Stimulated activated CD8-positive, alpha-beta memory T cell treated with anti-CD3 and anti-CD28 coated beads, Interleukin-7, amount 100 ng/mL, for 1 hour (primary cell): ENCODE results near the gene ACACA.

Experiments used
- DNase-seq, 2 donors: peaks; one replicate each; pipeline ENCODE4 v3.0.0-alpha.2; 2020; ENCODE audit warnings: low read depth in 2 of 2

ACACA gene

DNA sequence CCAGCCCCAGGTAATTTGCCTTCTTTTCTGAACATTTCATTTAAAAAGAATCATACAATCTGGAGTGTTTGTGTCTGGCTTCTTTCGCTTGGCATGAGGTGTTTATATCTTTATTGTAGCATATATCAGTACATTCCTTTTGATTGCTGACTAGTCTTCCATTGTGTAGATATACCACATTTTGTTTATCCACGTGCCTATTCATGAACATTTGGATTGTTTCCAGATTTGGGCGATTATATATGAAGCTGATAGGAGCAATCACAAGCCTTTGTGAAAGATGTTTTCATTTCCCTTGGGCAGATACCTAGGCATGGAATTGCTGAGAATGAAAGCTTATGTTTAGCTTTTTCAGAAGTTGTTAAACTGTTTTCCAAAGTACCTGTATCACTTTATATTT, 337.5 kb downstream of the ACACA start:
- no peak for DNase-seq

DNA sequence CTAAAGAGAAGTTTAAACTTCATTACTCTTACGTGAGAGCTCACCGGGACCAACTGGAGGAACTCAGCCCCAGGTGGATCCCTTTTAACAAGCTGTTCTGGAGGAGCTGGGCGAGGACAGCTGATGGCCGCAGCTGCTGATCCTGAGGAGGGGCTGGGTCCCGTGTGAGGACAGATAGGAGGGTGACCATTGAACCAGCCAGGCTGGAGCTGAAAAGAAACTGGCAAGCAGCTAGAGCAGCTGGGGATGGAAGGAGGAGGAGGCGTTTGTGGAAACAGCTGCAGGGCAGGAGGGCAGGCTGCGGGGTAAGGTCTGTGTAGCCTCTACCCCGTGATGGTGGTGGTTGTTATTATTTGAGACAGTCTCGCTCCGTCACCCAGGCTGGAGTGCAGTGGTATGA, 338.4 kb downstream of the ACACA start:
- DNase-seq, result no peak

DNA sequence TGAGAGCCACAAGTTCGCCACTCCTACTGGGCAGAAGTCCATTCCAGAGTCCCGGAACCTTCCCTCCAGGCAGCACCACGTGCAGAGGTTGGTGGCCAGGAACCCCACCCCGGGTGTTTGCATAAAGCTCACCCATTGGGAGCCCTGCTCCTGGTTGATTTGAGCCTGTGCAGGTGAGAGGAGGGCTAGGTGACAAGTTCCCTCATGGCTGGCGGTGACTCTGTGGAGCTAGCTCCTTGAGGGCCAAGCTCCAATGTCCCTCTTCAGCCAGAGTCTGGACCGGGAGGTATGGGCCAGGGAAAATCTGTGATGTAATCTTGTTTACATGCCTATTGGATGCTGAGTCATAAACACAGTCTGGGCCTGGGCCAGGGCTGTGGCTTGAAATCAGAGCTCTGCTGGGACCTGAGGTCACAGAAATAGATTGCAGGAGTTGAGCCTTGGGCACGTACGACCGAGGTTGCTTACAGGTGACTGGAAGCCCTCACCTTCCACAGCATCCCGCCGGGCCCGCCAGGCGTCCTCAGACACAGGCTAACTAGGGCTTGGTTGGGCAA, 339.0 kb downstream of the ACACA start:
- no peak for DNase-seq

DNA sequence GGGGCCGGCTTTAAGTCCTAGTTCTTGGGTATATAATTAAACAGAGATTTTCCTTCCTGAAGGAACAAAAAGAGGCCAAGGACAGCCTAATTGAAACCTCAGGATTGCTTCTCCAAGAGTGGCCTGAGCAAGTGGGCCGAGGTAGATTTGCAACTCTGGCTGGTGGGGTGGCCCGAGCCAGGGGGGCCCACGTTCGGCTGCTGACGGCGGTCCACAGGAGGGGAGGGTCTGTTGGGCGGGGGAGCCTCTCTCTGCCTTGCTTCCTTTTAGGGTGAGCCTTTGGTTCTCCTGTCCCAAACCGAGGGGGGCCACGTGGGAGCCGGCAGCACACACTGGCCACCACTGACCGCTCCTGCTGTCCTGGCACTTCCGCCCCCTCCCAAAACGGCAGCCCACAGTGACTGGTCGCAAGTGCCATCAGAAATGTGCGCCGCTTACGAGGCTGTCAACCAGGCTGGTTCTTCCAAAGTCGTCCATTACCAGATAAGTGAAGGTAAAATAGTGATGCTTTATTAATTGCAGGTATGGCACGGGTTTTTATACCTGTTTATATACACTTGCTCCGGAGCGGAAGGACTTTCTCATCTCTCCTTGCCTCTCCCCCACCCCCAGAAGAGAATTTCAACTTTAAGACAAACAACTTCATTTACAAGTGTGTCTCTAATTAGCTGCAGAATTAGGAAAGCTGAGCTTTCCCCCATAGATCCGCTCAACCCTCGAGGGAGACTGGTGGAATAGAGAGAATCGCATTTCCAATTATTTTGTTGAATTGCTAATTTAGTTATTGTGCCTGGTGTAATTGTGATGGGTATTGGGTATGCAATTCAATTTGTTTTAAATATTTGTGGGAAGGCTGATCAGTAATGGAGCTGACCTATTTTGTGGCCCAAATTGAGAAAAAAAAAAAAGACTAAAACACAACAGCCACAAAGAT, 340.0 kb downstream of the ACACA start:
- DNase-seq, result no peak

DNA sequence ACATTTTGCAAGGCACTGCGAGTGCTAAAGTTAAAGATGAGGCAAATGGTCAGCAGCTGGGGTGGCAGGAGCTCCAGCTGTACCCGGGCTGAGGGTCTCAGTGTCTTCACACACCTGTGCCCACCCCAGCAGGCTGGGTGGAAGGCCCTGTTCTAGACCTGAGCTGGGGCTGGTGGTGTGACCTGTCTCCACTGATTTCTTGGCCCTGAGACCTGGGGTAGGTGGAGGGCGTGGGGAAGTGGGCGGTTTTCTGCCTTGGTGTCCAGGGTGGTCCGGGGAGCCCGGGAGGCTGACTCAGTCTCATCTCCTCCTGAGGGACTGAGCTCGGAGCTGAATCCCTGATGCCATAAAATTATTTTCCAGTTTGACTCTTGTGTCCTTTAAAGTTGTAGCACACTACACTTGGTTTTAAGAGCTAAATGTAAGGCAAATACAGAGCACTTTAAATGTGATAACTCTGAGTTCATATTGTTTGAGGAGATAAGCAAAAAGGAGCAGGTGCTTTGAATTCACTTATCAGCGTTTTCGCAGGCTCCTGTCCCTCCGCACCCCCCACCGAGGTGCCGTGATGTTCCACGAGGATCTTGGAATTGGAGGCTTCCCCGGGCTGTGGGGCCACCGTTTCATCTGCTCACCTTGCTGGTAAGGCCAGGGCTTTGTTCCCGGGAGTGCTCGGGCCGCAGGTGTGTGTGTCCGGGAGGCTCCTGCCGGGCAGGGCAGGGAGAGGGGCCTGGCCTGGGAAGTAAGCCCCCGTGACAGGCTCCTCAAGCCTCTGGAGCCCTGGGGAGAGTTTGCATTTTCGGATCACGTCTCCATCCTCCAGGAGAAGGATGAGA, 340.9 kb downstream of the ACACA start:
- DNase-seq, result no peak

DNA sequence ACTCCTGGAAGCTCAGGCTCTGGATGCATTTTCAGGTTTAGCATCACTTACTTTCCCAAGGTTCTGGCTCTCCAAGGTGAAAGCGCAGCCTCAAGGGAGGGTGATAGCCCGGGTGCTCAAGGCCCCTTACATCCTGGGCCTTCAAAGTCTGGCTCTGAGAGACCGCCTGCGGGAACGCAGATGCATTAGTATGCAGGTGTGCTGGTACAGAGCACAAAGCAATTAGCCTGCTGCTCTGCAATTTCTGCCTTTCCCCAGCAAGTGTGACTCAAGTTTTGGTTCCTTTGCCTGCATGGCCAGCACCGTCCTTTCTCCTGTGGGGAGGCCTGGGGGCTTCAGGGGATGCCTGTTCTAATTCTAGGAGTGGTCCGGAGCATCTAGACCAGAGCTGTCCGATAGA, 341.7 kb downstream of the ACACA start:
- DNase-seq, result no peak

DNA sequence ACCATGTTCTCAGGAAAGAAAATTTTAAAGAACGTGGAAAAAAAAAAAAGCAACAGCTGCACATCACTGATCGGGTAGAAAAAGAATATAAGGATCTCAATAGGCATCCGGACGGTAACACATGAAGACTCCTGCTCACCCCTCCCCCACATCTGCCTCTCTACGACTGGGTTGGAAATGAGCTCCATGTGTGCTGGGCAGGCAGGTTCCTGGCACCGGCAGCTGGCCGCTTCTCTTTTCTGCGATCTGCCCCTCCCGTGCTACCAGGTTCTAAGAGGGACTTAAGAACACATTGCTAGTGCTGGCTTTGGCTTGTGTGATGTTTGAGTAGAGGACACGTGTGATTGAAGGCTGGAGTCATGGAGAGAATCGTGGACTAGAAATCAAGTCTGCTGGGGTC, 342.4 kb downstream of the ACACA start:
- no peak for DNase-seq

DNA sequence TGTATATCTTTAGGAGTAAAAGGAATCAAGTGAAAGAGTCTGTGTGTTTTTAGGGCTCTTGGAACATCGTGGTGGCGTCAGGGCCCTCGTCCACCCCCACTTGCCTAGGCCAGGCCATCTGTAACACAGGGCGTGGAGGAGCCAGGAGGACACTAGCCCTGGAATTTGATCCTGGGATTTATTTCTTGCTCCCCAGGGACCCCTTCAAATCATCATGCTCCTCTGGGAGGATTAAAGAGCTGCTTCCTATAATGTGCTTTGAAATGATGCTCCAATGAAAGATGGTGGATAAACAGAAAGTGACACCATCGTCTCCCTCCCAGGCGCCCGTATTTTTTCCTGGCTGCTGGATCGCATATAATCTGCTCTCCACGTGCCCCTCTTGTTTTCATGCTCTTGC, 344.6 kb downstream of the ACACA start:
- no peak for DNase-seq

DNA sequence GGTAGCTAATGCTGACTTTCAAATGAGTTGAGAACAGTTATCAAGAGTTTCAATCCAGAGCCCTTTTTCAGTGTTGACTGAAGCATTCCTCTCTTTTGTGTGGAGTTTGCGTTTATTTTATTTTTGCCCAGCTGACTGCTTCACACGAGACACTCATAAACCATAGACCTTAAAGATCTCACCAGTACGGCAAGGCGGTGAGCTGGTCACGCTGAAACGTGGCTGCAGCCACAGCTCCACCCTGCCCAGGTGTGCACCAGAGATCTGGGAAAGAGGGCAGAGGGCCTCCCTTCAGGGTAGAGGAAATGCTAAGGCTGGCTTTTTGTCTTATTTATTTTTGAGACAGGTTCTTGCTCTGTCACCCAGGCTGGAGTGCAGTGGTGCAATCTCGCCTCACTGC, 345.7 kb downstream of the ACACA start:
- DNase-seq, result no peak

DNA sequence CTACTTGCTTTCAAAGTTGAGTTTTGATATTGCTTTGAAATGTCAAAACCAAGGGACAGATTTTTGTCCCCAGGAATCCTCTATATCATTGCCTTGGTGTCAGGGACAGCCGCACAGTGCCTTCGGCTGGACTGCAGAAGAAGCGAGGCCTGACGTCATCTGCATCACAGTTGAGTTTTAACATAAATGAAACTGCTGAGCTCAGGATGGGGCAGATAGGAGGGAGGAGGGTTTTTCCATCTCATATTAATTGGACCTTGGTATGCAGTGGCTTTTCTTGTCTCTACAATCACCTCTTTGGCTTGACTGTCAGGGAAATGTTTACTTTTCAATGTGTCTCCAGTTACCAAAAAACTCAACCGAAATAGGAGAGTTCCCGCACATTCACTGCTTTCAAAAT, 346.5 kb downstream of the ACACA start:
- DNase-seq, result no peak

DNA sequence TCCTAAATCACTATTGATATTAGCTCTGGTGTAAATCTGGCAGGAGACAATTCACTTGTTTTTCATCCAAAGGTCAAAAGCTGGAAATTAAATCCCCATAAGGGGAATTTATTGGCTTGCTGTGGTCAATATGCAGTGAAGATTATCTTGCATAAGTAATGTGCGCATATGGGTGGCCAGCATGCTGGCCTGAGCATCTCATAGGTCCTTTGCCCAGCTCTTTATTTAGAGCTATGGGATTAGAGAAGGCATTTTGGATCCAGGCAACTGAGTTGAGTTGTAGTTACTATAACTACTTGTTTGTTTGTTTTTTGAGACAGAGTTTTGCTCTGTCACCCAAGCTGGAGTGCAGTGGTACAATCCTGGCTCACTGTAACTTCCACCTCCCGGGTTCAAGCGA, 347.1 kb downstream of the ACACA start:
- DNase-seq, result no peak

DNA sequence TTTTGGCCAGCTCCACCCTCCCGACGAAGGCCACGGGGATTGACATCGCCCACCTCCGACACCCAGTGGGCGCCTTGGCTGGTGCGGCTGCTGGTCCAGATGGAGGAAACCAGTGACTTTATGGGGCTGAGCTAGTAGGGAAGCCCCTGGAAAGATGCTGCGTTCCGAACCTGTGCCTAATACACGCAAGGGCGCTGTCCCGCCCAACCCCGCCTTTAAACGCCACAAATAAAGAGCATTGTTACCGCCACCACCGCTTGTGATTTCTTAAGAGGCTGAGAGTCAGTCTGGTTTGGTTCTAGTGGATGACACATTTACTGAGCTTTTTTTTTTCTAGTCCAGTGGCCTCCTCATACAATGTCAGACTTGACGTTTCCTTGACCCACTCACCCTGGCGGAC, 350.0 kb downstream of the ACACA start:
- DNase-seq, result no peak

DNA sequence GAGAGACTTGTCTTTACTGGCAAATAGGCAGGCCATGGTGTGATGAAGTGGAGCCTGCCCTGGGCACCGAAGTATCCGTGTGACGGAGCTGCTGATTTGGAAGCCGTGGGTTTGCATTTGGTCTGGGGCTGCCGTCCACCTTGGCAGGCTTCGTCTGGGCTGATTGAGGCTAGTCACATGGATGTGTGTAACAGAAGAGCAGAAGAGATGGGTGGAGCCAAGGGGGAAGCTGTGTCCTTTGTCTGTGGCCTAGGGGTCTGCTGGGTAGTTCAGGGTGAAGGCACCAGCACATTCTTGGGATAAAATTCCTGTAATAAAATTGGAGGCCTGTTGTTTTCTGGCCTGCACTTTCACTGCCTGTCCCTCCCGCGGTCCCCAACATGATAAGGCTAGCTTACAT, 351.7 kb downstream of the ACACA start:
- DNase-seq, result no peak

DNA sequence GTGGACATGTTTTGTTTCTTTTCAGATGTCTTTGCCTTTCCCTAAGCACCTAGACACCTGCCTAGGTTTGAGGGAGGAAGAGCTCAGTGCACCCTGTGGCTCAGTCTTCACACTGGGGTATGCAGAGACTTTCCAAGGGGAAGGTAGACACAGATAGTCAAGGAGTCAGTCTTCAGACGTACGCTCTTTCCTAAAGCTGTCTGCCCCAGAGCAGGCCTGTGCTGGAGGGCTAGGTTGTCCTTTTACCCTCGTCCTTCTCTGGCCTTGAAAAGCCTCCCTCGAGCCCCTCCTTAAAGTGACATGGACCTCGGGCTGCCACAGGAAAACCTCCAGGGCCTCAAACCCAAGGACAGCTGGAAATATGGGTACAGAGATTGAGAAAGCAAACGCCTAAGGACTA, 354.2 kb downstream of the ACACA start:
- no peak for DNase-seq

DNA sequence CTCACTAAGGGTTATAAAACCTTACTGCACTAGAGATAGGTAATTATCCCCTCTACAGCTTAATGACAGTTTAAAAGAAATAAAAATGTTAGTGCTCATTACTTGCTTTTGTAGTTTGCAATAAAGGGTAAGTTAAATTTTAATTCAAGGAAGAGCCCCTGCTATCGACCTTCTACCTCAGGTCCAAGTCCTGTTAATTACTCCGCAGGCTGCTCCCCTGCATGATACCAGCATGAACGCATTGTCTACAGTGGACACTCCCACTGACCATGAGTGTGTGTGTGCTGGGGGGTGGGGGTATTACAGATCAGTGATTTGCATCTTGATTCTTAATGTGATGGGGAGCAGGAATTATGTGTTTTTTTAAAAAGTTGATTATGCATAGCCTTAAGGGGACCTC, 354.8 kb downstream of the ACACA start:
- no peak for DNase-seq

DNA sequence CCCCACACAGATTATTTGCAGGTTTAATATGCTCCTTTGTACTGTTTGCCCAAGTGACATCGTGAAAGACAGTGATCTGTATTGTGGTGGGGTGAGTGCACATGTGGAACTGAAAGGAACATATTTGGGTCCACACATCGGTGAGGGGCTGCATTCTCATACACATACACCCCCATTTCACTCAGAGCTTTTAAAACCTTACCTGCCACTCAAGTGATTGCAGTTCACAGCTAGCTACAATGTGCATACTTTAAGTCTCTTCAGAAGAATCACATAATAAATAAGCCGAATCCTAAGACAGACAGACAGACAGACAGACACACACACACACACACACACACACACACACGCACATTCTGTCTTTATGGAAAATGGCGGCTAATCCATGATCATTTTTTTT, 355.3 kb downstream of the ACACA start:
- no peak for DNase-seq

DNA sequence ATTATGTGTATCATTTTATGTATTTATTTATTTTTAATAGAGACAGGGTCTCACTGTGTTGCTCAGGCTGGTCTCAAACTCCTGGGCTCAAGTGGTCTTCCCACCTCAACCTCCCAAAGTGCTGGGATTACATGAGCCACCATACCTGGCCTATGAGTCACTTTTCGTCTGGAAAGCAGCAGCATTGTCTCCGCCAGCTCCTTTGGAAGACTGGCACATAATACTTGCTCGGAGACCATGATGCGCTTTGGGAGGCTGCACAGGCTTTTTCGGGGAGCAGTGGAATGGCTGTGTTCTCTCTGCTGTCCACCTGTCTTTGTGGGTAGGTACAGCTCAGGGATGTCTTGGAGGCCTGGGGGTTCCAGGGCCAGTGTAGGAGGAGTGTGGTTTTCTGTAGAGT, 355.7 kb downstream of the ACACA start:
- DNase-seq, result no peak

DNA sequence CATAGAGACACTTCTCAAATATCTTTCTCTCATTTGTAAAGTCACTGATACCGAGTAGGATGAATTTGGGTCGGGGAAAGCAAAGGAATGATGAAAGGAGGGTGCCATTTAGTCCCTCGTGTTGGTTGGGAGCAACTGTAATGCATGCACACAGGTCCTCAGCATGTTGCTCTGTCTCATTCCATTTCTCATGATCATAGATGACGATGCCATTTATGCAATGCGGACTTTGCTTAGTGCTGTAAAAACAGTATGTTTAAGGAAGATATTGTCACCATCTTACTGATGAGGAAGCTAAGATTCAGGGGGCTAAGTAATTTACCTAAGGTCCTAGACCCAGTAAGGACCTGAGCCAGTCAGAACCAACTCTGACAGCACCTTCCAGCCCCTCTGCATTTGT, 357.8 kb downstream of the ACACA start:
- DNase-seq, result no peak

DNA sequence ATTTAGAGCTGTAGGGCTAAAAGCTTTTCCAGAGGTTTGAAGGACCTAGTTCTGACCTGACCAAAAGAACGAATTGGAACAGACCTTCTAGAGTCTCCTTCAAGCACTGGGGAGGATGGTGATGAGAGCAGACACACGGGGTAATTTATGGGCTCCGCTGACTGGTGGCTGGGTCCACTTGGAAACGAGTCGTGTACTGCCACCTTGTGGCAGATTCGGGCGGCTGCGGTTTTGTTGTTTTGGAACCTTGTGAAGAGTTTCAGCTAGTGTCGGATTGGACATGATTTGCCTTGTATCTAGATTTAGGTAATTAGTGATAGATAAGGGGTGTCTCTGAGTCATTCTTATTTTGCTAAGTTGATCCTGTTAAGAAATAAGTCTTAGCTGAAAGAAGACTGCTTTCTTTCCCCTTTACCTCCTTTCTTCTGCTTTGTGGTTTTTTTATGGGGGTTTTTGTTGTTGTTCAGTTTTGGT, 359.0 kb downstream of the ACACA start:
- peak; percentile 59 to 69 for DNase-seq

DNA sequence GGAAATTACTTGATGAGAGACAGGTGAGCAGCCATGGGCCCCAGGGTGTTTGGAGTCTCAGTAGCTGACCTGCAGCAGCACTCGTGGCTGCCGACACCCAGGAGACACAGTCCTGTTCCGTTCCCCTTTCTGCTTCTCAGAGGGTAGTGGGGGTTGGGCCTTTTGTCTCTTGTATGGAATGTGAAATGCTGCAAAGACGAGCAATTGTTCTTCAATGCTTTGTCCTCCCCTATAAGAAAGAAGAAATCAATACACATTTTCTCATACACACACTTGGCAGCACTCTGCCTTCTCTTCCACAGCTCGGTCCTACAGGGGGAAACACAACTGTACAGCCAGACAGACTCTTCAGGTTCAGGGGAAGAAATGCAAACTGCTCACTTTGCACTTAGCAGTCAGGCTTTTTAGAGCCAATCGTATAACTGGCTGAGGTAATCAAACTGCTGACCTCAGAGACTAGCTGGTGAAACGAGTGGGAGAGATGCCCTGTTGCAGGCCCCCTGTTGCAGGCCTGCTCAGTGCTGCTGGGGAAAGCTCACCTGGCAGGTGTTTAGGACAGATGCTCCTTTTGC, 361.2 kb downstream of the ACACA start:
- no peak for DNase-seq

DNA sequence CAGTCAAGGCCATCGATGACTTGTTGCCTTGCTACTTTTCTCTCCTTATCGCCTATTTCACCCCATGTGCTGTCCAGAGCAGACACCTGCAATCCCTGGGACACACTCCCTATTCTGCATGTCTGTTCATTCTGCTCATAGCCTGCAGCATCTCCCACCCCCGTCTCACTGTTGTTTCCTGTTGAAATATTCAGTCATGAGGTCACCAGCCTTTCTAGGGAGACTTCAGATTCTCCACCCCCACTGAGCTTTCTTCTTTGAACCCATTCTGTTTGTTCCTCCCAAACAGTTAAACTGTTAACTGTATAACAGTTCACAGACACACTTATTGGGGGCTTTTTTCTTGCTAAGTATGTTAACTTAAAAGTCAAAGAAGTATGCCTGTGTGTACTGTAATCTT, 363.4 kb downstream of the ACACA start:
- no peak for DNase-seq

DNA sequence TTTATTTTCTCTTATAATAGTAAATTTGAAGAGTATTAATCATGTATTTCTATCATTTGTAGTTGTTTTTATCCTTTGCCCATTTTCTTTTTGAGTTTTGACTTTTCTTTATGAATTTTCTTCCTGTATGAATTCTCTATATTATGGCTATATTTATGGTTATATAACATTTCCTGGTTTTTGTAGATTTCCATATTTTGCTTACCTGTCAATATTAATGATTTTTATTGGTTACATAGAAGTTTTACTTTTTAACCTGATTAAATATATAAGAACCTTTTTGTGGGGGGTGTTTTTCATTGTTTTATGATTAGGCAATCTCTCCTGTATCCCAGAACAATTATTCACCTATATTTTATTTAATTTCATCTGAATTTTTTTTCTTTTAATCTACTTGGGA, 364.7 kb downstream of the ACACA start:
- no peak for DNase-seq
